Mononuclear cell (primary cell): ENCODE measurements around the gene SCAMP3. TPM values are rescaled to one million over a fixed set of nuclear protein-coding genes. Genes with fewer than 3 reads are reported as not detected.
"Not testable (repeated sequence)": the region's sequence is repeated elsewhere in the genome, so short reads cannot be mapped to it uniquely, and the experiment has no call there.

Source experiments
- H3K27me3 ChIP-seq: 2 replicates; pipeline ENCODE4 v1.6.0; 2011; ENCODE audit warnings: low read length, control low read depth; ENCODE audit not compliant: insufficient read depth
- H3K4me1 ChIP-seq: 2 replicates; pipeline ENCODE4 v1.5.1; 2011; ENCODE audit warnings: mild to moderate bottlenecking, low read length, control low read depth; ENCODE audit not compliant: insufficient read depth
- H3K4me3 ChIP-seq: 2 replicates; pipeline ENCODE4 v1.5.1; 2011; ENCODE audit warnings: mild to moderate bottlenecking, low read length, moderate library complexity
- H3K9me3 ChIP-seq: 2 replicates; pipeline ENCODE4 v1.5.1; 2011; ENCODE audit warnings: low read depth, mild to moderate bottlenecking, control low read depth, low read length
- total RNA-seq: library from RNA; depleted of rRNA; stranded (reverse); fragments of >200 nt; gene quantifications from one replicate; pipeline ENCODE4 v1.2.3, GENCODE V29; 2012

SCAMP3 gene
- total RNA-seq, 1 donor = 17.9 TPM

- peaks cover 4% of the 10 kb centered on the region for H3K4me1 ChIP-seq
- no peak overlapping the region for H3K4me3 ChIP-seq
- no peaks in the 10 kb centered on the region for H3K9me3 ChIP-seq
- H3K27me3 ChIP-seq = peaks cover 23% of the 10 kb centered on the region
Observed at GRCh38 chr1:155294520-155295182, 32.5 kb upstream of the SCAMP3 start.

- no peak overlapping the region for H3K4me3 ChIP-seq
- peaks cover 4% of the 10 kb centered on the region for H3K4me1 ChIP-seq
- H3K27me3 ChIP-seq = peaks cover 23% of the 10 kb centered on the region
- H3K9me3 ChIP-seq = no peaks in the 10 kb centered on the region
Observed at GRCh38 chr1:155293086-155293749, 31.1 kb upstream of the SCAMP3 start.

- peaks cover 20% of the 10 kb centered on the region for H3K27me3 ChIP-seq
- not testable (repeated sequence) for H3K9me3 ChIP-seq, H3K4me3 ChIP-seq, H3K4me1 ChIP-seq
Observed at GRCh38 chr1:155291006-155291405, 28.8 kb upstream of the SCAMP3 start.

DNA sequence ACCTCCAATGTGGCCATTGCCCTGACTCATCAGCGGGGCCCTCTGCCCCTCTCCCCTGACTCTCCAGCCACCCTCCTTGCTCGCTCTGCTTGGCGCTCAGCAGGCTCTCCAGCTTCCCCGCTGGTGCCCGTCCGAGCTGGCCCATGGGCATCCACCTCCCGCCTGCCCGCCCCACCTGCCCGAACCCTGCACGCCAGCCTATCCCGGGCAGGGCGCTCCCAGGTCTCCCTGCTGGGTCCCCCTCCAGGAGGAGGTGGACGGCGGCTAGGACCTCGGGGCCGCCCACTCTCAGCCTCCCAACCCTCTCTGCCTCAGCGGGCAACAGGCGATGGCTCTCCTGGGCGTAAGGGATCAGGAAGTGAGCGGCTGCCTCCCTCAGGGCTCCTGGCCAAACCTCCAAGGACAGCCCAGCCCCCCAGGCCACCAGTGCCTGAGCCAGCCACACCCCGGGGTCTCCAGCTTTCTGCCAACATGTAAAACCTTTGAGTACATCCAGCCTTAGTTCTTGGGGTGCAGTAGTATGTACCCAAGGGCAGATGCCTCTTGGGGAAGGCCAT, 25.9 kb upstream of the SCAMP3 start:
- Histone ChIP-seq H3K27me3 (no peaks in the 10 kb centered on the region), H3K4me3 (no peak overlapping the region), H3K4me1 (no peaks in the 10 kb centered on the region), H3K9me3 (no peaks in the 10 kb centered on the region)

- Histone ChIP-seq H3K4me1 (no peaks in the 10 kb centered on the region), H3K4me3 (no peak overlapping the region), H3K9me3 (no peaks in the 10 kb centered on the region), H3K27me3 (no peaks in the 10 kb centered on the region)
Observed at GRCh38 chr1:155286544-155286943, 24.4 kb upstream of the SCAMP3 start.

DNA sequence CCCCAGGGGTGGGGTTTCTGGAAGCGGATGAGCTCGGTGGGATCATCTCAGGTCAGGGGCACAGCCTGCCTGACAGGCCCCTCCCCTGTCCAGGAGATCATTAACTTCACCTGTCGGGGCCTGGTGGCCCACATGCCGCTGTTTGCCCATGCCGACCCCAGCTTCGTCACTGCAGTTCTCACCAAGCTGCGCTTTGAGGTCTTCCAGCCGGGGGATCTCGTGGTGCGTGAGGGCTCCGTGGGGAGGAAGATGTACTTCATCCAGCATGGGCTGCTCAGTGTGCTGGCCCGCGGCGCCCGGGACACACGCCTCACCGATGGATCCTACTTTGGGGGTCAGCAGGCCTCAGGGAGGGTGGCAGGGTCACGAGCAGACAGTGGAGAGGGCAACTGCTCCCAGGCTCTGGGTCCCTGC, 23.5 kb upstream of the SCAMP3 start:
- no peaks in the 10 kb centered on the region for H3K4me1 ChIP-seq
- no peaks in the 10 kb centered on the region for H3K9me3 ChIP-seq
- no peak overlapping the region for H3K4me3 ChIP-seq
- no peaks in the 10 kb centered on the region for H3K27me3 ChIP-seq

- no peaks in the 10 kb centered on the region for H3K4me1 ChIP-seq
- H3K27me3 ChIP-seq = no peaks in the 10 kb centered on the region
- no peak overlapping the region for H3K4me3 ChIP-seq
Observed at GRCh38 chr1:155285063-155285462, 22.9 kb upstream of the SCAMP3 start.

DNA sequence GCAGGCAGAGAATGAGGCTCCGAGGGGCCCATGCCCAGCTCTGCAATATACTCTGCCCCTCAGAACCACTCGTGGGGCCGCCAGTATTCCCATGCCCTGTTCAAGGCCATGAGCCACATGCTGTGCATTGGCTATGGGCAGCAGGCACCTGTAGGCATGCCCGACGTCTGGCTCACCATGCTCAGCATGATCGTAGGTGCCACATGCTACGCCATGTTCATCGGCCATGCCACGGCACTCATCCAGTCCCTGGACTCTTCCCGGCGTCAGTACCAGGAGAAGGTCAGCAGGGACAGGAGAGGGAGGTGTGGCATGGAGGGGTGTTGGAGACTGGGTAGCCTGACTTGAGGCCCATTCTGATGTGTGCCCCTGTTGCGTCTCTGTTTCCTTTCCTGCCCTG, 22.3 kb upstream of the SCAMP3 start:
- Histone ChIP-seq H3K4me3 (no peak overlapping the region), H3K9me3 (no peaks in the 10 kb centered on the region), H3K27me3 (no peaks in the 10 kb centered on the region), H3K4me1 (no peaks in the 10 kb centered on the region)

More at GRCh38 chr1:155285063-155285462, 22.9 kb upstream of the SCAMP3 start:
- no peaks in the 10 kb centered on the region for H3K9me3 ChIP-seq

GRCh38 chr1:155282488-155283091, 20.4 kb upstream of the SCAMP3 start:
- Histone ChIP-seq H3K4me3 (no peak overlapping the region), H3K9me3 (no peaks in the 10 kb centered on the region), H3K27me3 (no peaks in the 10 kb centered on the region), H3K4me1 (peaks cover 7% of the 10 kb centered on the region)

GRCh38 chr1:155279268-155279667, 17.1 kb upstream of the SCAMP3 start:
- Histone ChIP-seq H3K4me3 (no peak overlapping the region), H3K27me3 (no peaks in the 10 kb centered on the region), H3K4me1 (peaks cover 21% of the 10 kb centered on the region), H3K9me3 (no peaks in the 10 kb centered on the region)

GRCh38 chr1:155278689-155279160, 16.6 kb upstream of the SCAMP3 start:
- peaks cover 26% of the 10 kb centered on the region for H3K4me1 ChIP-seq
- no peak overlapping the region for H3K4me3 ChIP-seq
- H3K27me3 ChIP-seq = no peaks in the 10 kb centered on the region
- H3K9me3 ChIP-seq = no peaks in the 10 kb centered on the region

- Histone ChIP-seq H3K9me3 (no peaks in the 10 kb centered on the region), H3K27me3 (no peaks in the 10 kb centered on the region), H3K4me1 (peaks cover 29% of the 10 kb centered on the region), H3K4me3 (peak overlapping the region; percentile 41)
Observed at GRCh38 chr1:155277902-155278688, 15.9 kb upstream of the SCAMP3 start.

DNA sequence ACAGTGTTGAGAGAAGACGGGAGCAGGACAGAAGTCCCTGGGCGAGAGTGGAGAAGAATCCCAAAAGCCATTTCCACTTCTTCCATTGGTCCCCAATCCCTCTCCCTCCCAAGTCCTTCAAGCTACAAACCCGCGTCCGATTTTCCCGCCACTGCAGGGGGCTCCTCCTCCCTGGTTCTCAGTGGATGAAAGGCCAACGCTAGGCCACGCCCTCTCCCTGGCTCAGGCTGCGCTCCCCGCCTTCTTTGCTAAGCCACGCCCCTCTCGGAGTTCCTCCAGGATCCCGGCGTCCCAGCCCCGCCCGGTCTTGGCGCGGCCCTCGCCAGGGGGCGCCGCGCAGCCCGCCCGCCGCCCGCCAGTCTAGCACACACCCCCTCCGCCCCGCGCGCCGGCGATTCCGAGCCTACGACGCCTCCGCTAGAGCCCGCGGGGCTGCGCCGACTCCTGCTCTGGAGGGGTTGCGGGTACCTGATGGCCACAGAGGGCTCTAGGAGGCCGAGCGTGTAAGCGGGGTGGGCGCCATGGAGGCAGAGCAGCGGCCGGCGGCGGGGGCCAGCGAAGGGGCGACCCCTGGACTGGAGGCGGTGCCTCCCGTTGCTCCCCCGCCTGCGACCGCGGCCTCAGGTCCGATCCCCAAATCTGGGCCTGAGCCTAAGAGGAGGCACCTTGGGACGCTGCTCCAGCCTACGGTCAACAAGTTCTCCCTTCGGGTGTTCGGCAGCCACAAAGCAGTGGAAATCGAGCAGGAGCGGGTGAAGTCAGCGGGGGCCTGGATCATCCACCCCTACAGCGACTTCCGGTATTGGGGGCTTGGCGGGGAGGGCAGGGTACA, 15.1 kb upstream of the SCAMP3 start, which contains the start of gene HCN3:
HCN3 (plus strand) TSS at position 394 of the 832 bp plus-strand sequence; CDS start at position 522, 128 bp downstream.
- Histone ChIP-seq H3K4me3 (peak within 1 kb of the TSS; percentile 41), H3K4me1 (peaks cover 35% of the 10 kb centered on the region), H3K27me3 (no peaks in the 10 kb centered on the region), H3K9me3 (no peaks in the 10 kb centered on the region)
